ENCODE results near the gene EFNA5.

GRCh38 chr5:107712359-107712870 is 41.7 kb upstream of the EFNA5 start:
- TF ChIP-seq CTCF (IDR thresholded peaks at IDR 0.05) = no peak
- TF ChIP-seq POLR2AphosphoS5 (IDR thresholded peaks at IDR 0.05) = no peak
- no peak for TF ChIP-seq POLR2A (IDR thresholded peaks at IDR 0.05)
- TF ChIP-seq EP300 (IDR thresholded peaks at IDR 0.05) = no peak
